NCI-H1930 (cell line): Measurements from ENCODE around the gene TGFBR1.
"Not testable (repeated sequence)": the region's sequence is repeated elsewhere in the genome, so short reads cannot be mapped to it uniquely, and the experiment has no call there.

Experiments
- DNase-seq, 2 experiments: peaks; one replicate each; lab custom pipeline; 2025; lab: John Stamatoyannopoulos, UW

The TGFBR1 gene

DNA sequence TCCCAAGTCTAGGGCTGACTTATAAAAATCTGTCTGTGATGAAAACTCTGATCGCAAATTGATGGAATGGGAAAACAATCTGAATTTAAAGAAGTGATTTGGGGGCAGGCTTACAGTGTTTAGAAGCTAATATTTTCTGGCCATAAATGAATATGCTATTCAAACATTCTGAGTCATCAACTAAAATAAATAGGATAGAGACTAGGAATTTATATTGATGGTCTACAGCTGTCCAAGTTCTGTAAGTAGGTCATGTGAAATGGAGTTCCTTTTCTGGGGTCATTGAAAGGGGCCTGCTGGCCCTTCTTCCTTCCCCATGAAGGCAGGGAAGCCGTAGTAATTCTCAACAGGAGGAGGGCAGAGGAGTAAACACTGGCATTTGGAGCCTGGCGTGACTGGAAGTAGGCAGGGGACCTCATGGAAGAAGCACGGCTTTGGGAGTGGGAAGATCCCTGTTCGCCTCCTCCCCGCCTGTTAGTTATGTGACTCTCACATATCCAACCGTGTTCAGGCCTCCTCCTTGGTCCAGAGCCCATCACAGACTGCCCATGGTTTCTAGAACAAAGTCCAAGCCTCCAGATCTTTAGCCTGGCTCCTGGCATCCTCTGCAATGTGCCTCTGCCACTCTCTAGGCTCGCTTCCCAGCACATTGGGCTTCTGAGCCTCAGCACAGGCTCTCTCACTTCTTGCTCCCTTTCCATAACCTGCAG is 85.1 kb downstream of the TGFBR1 start:
- no peak for DNase-seq

DNA sequence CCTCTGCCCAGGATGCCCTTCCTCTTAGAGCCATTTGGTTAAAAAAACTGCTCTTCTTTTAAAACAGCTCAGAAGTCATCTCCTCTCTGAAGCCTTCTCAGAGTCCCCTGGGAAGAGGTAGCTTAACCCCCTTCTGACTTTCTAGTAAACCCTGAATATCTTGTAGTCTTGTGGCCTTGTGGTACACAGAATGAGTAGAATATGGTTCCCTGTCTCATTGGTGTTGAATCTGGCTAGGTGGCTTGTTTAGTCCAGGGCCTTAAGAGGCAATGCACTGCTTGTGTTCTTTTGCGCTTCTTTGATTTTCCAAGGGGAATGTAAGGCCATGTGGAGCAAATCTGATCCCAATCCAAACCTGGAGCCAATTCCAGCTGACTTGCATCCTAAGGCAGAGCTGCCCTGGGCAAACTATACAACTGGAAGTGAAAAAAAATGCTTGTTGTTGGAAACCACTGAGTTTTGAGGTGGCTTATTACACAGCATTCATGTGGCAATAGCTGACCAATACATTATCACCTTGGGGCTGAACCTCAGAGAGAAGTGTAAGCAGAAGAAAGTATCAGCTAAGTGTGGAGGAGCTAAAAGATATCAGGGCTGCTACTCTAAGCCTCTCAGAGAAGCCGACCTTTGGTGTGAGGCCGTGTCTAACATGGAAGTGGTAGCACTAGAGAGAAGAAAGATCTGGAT is 85.8 kb downstream of the TGFBR1 start:
- no peak for DNase-seq

DNA sequence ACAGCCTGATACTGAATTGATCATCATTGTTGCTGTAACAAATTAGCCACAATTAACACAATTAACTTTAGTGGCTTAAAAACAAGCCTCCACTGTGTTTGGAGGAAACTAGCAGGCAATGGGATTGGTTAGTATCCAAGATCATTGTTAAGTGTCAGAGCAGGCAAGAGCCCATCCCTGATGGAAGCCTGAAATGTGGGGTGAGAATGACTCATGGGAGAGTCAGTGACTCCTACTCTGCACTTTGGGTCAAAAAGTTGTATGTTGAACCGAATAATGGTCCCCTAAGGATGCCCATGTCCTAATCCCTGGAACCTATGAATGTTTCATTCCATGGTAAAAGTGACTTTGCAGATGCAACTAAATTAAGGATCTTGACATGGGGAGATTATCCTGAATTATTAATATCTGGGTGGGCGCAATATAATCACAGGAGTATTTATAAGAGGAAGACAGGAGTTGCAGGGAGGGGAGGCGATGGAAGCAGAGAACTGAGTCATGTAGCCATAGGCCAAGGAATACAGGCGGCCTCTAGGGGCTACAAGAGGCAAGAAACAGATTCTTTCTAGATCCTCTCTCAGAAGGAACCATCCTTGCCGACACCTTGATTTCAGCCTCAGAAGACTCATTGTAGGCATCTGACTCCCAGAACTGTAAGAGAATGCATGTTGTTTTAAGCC is 88.0 kb downstream of the TGFBR1 start:
- DNase-seq, result no peak

DNA sequence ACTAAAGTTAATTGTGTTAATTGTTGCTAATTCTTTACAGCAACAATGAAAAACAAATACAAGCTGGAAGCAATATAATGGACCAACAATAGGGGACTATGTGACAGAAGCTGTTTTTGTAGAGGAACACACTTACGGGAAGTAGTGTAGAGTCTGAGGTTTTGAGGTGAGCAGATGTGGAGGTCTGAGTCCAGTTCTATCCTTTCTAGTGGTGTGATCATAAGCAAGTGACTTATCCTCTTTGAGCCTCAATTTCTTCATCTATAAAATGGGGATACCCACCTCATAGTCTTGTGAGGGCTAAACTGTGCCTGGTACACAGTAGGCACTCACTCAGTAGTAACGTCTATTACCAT is 88.5 kb downstream of the TGFBR1 start:
- DNase-seq, result no peak

DNA sequence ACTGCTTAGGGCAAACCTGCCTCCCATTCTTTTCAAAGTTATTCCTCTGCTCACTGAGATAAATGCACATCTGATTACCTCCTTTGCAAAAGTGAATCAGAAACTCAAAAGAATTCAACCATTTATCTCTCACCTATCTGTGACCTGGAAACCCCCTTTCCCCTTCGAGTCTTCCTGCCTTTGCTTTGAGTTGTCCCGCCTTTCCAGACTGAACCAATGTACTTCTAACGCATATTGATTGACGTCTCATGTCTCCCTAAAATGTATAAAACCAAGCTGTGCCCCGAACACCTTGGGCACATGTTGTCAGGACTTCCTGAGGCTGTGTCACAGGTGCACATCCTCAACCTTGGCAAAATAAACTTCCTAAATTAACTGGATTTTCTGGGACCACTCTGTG is 91.6 kb downstream of the TGFBR1 start:
- DNase-seq, result not testable (repeated sequence)

DNA sequence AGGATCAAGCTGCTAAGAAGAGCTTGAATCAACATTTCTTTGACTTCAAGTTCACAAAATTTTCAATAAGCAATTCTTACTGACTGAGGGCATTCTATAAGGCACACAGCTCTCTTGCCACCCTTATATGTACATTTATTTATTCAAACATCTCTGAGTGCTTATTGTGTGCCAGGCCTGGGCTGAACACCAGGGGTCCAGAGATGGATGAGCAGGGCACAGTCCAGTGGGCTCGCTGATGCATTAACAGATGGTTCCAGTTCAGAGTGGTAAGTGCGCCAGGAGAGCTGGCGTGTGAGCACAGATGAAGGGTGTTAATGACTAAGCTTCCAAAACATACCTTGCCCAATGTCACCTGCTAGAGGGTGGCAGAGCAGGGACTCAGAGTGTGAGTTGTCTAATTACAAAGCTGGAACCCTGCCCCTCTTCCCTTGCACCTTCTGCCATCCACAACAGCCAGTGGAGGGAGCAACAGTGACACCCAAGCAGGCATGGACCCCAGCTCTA is 92.3 kb downstream of the TGFBR1 start:
- DNase-seq, result no peak

DNA sequence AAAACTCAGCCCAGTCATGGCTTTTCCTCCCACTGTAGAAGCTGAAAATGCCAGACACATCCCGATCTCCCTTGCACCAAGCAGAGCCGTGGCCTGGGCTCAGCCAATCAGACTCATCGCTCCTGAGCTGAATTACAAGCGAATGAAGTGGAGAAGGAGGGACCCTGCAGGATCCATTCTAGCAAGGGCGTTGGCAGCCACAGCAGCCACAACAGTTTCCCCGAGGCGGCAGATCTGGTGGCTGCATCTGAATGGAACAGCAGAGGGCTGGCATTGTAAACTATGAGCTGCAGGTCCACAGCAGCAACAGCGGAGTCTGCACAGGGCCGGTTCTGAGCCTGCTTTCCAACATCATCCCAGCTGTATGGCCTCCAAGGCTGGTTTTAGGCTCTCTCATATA is 93.1 kb downstream of the TGFBR1 start:
- DNase-seq, result no peak

DNA sequence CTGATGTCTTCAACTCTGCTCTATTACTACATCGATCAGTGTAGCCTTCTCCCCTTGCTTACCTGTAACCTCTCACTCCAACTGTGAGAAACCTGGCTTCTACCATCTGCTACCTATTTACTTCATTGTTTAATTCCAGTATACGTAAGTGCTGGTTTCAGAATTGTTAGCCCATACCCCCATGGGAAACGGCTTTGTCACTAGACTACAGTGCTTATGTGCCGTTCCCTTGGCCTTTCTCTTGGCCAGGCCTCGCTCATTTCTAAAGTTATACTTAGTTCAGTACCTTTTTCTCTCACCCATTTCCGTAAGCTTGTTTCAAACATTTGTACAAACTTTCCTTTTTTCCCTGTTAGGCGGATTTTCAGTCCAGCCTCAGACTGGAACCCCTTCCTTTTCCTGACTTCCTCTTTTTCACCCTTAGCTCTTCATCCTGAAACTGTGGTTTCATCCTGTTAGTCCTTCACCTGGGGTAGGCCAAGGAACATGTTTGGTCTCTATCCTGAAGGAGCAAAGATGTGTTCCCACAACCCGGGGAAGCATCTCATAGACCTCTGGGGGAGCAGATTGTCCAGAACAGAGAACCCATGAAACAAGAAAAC is 95.1 kb downstream of the TGFBR1 start:
- no peak for DNase-seq

DNA sequence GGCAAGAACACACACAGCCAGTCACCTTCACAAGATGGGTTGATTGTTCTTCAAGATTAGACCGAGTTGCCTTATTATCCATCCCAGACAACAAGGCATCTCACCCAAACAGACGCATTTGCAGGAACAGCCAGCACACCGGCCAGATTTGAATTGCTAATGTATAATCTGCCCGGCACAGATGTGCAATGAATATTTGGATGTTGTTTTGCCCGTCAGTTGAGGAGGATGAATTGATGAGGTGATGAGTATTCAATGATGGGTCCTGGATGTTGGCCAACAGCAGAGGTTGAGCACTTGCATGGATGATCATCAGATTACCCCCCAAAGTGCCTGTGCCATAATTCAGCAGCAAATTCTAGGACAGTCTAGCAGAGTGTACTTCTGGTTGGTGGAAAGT is 96.7 kb downstream of the TGFBR1 start:
- no peak for DNase-seq
